Measurements from ENCODE around the gene QSOX1.

DNA sequence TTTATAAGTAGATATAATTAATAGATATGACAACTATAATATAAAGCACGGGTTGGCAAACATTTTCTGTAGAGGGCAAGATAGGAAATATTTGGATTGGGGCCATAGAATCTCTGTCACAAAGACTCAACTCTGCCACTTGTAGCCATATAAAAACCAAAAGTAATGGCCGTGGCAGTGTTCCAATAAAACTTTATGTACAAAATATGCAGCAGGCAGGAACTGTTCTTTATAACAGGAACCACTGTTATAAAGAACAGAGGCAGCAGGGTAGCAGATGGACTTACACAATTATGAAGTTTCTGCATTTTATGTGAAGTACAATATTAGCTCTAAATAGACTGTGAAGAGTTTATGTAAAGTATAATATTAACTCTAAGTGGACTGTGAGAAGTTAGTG is 16.9 kb upstream of the QSOX1 start:
- TF ChIP-seq, protein P1, sequence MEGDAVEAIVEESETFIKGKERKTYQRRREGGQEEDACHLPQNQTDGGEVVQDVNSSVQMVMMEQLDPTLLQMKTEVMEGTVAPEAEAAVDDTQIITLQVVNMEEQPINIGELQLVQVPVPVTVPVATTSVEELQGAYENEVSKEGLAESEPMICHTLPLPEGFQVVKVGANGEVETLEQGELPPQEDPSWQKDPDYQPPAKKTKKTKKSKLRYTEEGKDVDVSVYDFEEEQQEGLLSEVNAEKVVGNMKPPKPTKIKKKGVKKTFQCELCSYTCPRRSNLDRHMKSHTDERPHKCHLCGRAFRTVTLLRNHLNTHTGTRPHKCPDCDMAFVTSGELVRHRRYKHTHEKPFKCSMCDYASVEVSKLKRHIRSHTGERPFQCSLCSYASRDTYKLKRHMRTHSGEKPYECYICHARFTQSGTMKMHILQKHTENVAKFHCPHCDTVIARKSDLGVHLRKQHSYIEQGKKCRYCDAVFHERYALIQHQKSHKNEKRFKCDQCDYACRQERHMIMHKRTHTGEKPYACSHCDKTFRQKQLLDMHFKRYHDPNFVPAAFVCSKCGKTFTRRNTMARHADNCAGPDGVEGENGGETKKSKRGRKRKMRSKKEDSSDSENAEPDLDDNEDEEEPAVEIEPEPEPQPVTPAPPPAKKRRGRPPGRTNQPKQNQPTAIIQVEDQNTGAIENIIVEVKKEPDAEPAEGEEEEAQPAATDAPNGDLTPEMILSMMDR (IDR thresholded peaks at IDR 0.05) = no peak
- TF ChIP-seq POLR2A (IDR thresholded peaks at IDR 0.05; ENCODE audit: low read depth) = no peak

All from esophagus muscularis mucosa (tissue), 3 donors.